DMS79 treated with DMSO at 0.1 percent for 48 hours (cell line): ENCODE results near the gene PLXNC1.

Source experiments
- DNase-seq: peaks from one replicate; lab custom pipeline; 2025; lab: John Stamatoyannopoulos, UW

The PLXNC1 gene

DNA sequence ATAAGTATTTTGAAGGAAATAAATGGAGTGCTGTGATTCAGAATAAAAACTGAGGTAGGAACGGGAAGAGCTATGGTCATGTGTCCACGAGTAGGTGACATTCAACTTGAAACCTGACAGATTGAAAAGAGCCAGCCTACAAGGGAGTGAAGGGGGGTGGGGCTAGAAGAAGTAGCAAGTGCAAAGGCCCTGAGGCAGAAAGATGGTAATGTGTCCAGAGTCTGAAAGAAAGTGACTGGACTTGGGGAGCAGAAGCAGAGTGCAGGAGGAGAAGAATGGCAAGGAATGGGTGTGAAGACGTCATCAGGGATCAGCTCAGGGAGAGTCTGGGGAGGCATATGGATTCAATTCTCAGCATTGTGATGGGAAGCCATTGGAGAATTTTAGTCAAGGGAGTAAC, 13.7 kb downstream of the PLXNC1 start:
- DNase-seq = no peak

GRCh38 chr12:94163850-94164249, 15.5 kb downstream of the PLXNC1 start:
- DNase-seq = no peak

DNA sequence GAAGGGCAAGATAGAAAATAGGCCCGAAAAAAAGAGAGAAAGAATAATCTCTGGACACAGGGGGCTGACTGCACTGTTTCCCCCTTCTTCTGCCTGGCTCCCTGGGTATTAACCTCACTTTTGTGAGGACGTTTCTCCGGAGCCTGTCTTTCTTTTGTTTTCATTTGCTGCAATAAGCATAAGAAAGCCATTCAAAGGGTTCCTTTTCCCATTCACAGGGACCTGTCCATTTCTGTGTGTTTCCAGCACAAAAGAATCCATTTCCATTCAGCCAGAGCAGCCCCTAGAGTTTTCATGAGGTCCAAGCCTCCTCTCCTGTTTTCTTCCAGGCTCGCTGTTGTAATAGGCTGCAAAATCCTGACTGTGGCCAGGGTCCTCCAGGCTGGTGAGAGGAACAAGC, 16.8 kb downstream of the PLXNC1 start:
- DNase-seq = no peak

- DNase-seq = no peak
Observed at GRCh38 chr12:94165670-94166364, 17.4 kb downstream of the PLXNC1 start.

DNA sequence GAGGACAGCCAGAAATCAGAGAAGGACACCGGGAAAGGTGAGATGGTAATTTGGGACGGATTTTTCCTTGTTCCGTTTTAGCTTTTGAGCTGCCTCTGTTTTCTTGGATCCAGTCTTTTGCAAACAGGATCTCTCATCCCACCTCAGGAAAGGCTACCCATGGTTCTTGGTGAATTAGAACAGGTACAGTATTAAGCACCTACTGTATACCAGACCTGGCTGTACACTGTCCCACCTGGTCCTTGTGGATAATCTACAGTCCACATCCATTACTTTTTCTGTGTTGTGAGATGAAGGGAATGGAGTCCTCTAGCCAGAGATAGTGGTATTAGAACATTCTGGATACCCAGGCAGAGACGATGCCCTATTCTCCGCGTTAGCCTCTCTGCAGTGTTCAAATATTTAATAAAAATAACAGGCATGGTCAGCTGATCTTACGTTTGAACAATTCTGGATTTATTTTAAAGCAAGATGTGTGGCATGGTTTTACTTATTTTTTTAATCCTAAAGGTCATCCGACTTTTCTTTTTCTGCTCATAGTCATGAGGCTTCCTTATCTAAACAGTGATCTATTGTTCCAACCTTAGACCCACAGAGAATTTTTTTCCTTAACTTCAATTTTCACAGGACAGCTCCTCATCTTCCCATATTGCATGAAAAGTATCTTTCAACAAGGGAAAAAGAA, 18.8 kb downstream of the PLXNC1 start:
- DNase-seq = no peak

DNA sequence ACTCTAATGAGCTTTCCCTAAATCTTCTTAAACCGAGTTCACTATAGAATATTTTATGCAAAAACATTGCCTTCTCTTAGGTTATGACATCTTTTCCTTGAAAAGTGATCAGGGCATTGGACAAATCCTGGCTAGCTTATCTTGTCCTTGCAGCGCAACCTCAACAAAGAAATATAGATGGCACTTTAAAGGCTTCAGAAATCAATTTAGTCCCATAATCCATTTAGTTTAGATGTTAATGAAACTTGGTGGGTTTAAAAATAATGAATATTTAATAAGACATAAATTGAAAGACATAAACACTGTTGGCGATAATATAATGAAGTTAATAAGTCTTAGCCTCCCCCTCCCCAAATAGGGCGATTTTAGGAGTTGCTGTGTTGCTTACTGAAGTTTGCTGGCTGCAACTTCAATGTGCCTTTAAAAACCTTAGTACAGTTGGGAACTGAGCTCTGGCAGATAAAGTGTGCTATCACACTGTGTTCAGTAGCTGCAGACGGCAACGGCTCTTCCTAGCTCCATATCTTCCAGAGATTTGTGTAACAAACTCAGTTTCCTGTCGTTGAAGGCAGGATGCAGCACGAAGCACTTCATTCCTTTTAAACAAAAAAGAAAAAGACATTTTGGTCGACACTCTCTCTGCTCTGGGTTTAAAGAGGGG, 19.5 kb downstream of the PLXNC1 start:
- DNase-seq = no peak

- no peak for DNase-seq
Observed at GRCh38 chr12:94169495-94169894, 21.1 kb downstream of the PLXNC1 start.

- no peak for DNase-seq
Observed at GRCh38 chr12:94169966-94170689, 21.8 kb downstream of the PLXNC1 start.

DNA sequence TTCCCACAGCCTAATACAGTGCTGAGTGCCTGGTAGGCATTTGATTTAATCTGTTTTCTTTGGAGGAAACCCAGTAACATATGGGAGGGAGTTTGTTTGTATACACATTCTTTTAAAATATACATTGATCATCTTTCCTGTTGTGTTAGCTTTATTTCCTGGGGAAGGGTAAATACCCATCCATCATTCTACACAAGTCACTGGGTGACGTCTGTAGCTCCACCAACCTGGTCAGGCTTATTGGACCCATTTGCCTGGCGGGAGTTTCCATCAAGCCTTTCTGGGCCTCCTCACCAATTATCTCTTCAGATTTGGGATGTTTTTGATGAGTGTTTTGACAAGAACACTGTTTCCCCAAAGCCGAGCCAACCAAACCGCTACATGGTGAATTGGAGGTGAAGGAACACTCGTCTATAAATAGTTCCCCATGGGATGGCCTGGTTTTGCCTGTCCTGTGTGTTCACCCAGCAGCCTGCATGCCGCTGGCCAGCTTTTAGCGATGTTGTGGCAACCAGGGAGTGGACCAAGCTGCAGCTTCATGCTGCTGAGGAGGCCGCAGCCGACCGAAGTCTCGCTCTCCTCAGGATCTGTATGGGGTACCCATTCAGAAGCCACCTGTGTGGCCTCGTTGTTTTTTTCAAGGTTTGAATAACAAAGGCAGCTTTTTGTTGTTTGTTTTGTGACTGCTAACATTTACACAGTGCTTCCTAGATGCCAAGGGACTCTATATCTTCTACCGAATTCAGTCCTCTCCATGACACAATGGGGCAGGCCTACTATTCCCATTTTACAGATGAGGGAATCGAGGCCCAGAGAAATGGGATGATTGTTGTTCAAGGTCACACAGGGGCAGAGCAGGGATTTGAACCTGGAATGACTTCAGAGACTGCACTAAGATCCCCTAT, 22.6 kb downstream of the PLXNC1 start:
- DNase-seq = no peak

GRCh38 chr12:94171595-94171930, 23.2 kb downstream of the PLXNC1 start:
- DNase-seq = no peak

DNA sequence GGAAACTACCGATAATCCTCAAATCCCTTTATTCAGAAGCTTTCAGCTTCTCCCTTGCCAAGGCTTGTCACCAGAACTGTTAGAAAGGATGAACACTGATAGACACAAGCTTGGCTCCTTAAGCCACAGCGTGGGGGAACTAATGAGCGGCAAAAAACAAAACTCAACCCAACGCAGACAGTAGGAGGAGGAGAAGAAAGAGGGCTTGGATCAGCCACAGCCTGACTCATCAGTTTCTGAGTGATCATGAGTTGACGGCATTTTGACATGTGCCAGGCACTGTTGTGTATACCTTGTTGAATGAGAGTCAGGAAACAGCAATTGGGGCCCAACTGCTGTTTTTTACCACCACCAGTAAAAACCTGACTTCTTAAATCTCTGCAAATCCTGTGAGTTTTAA, 23.7 kb downstream of the PLXNC1 start:
- no peak for DNase-seq

DNA sequence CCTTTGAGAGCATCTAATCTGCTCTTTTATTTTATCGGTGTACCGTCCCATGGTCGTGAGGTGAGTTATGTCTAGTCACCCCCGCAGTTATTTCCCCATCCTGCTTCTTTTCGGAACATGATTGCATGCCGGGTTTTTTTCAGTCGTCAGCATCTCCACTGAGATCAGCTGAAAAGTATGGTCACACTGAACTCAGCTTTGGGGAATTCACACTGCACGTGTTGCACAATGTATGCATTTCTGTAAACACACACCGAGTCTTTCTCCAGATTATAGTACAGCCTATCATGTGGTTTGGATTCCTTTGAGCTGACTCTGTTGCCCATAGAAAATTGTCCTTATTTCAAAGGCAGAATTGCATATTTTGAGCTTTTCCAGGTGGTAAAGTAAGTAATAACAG, 24.6 kb downstream of the PLXNC1 start:
- no peak for DNase-seq

DNA sequence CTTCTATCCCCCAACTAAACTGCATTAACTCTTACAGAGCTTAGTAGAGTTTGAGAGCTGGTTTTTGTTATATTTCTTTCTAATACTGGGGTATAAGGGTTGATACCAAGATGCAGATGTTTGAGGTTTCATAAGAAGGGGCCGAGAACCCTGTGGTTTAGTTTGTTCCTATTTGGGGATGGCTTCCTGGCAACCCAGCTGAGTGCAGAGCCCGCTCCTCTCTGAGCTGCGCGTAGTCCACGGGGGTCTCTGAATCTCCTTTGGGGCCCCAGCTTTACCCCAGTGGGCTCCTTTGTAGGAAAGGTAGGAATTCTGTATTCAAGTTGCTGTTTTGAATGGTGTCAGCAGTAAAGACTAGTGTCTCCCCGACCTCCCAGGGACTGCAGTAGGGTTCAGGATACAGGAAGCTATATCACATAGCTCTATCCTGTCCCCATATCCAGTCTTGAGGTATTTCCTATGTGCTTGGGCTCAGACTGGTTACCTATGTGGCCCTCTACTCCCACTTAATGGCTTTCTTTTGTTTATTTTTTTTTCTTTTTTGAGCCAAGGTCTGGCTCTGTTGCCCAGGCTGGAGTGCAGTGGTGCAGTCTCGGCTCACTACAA, 25.4 kb downstream of the PLXNC1 start:
- DNase-seq = no peak

DNA sequence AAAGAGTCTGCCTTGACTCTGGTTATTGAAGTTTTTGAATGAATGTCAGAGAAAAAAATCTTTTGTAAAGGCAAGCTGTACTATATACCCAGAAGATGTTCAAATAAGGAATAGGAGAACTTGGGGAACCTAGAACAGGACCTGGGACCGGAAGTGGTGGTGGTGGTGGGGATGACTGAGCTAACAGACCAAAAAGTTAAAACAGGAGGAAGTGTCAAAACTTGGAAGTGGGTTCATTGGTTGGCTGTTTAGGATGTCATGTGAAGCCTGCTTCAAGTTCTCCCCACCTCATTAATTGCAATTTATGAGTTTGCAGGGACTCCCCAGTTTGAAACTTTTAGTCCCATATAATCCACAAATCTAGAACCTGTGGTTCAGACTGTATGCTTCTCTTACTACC, 26.2 kb downstream of the PLXNC1 start:
- no peak for DNase-seq

GRCh38 chr12:94175763-94176668, 27.6 kb downstream of the PLXNC1 start:
- no peak for DNase-seq

DNA sequence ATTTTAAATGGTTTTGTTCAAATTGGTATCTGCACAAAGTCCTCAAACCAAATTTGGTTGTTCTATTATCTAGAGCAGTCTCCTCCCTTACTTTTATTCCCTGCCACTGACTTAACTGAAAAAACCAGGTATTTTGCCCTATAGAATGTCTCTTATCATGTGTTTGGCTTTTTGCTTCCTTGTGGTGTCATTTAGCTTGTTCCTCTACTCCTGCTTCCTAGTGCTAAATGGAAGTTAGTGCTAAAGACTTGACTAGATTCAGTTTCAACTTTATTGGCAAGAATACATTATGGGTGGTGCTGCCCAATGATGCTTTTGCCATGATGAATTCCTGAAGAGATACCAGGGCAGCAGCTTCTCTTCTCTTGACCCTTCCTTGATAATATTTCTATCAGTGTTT, 29.7 kb downstream of the PLXNC1 start:
- no peak for DNase-seq

GRCh38 chr12:94178882-94179281, 30.5 kb downstream of the PLXNC1 start:
- no peak for DNase-seq

GRCh38 chr12:94179723-94180122, 31.3 kb downstream of the PLXNC1 start:
- DNase-seq = no peak

DNA sequence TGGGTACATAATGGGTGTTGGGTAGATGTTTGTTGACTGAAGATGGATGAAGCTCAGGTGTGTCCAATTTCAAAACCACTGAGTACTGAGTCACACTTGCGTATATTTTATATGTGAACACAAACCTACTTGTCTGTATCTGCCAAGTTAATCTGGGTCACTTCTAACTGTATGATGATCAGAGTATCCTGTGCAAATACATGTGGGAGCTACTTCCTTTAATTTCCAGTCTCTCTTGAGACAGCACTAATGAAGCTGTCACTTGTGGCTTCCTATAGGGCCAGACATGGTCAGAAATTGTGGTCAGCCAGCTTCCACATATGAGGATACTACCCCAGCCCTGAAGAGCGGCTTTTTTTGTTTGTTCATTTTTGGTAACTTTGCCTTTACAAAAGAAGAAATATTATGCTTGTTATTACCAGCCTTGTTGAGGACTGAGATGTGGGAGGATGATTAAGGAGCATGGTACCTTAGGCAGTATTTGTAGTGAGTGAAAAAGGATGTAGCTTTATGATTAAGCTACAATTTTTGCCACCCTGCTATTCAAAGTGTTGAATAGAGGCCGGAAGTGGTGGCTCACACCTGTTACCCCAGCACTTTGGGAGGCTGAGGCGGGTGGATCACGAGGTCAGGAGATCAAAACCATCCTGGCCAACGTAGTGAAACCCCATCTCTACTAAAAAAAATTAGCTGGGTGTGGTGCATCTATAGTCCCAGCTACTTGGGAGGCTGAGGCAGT, 32.4 kb downstream of the PLXNC1 start:
- no peak for DNase-seq
